Measurements from ENCODE around the gene RNF182.
"Not testable (repeated sequence)": the region's sequence is repeated elsewhere in the genome, so short reads cannot be mapped to it uniquely, and the experiment has no call there.

The RNF182 gene

GRCh38 chr6:13924949-13925881, at the start of gene RNF182:
TSS of gene RNF182 (plus strand) at chr6:13924952. CDS start at chr6:13977120, 52,168 bp downstream.
- peak; percentile 15 for DNase-seq (ENCODE audit: low read depth)

- DNase-seq (ENCODE audit: low read depth): peak; percentile 47
These were observed 47.7 kb upstream of the RNF182 start for GRCh38 chr6:13877051-13877450.

- not testable (repeated sequence) for DNase-seq (ENCODE audit: low read depth)
These were observed 44.6 kb upstream of the RNF182 start for GRCh38 chr6:13880061-13880663.

GRCh38 chr6:13881621-13882165, 43.1 kb upstream of the RNF182 start:
- peak; percentile 20 for DNase-seq (ENCODE audit: low read depth)

GRCh38 chr6:13883966-13884365, 40.8 kb upstream of the RNF182 start:
- DNase-seq (ENCODE audit: low read depth): no peak

- no peak for DNase-seq (ENCODE audit: low read depth)
These were observed 40.4 kb upstream of the RNF182 start for GRCh38 chr6:13884397-13884796.

- DNase-seq (ENCODE audit: low read depth): no peak
These were observed 39.2 kb upstream of the RNF182 start for GRCh38 chr6:13885601-13886000.

- DNase-seq (ENCODE audit: low read depth): no peak
These were observed 37.8 kb upstream of the RNF182 start for GRCh38 chr6:13886949-13887348.

GRCh38 chr6:13892017-13892645, 32.6 kb upstream of the RNF182 start:
- no peak for DNase-seq (ENCODE audit: low read depth)

- DNase-seq (ENCODE audit: low read depth): no peak
These were observed 21.8 kb upstream of the RNF182 start for GRCh38 chr6:13902922-13903321.

- DNase-seq (ENCODE audit: low read depth): no peak
These were observed 21.4 kb upstream of the RNF182 start for GRCh38 chr6:13903364-13903763.

GRCh38 chr6:13907001-13907350, 17.8 kb upstream of the RNF182 start:
- DNase-seq (ENCODE audit: low read depth): no peak

GRCh38 chr6:13907614-13908215, 17.0 kb upstream of the RNF182 start:
- no peak for DNase-seq (ENCODE audit: low read depth)

GRCh38 chr6:13908955-13909381, 15.8 kb upstream of the RNF182 start:
- DNase-seq (ENCODE audit: low read depth): peak; percentile 84

- no peak for DNase-seq (ENCODE audit: low read depth)
These were observed 14.3 kb upstream of the RNF182 start for GRCh38 chr6:13910443-13910842.

- DNase-seq (ENCODE audit: low read depth): no peak
These were observed 13.4 kb upstream of the RNF182 start for GRCh38 chr6:13911337-13911736.

- DNase-seq (ENCODE audit: low read depth): no peak
These were observed 11.3 kb upstream of the RNF182 start for GRCh38 chr6:13913226-13914001.

- DNase-seq (ENCODE audit: low read depth): peak; percentile 43
These were observed 10.4 kb upstream of the RNF182 start for GRCh38 chr6:13914351-13914750.

GRCh38 chr6:13915561-13916229, 9.1 kb upstream of the RNF182 start:
- no peak for DNase-seq (ENCODE audit: low read depth)

GRCh38 chr6:13916230-13916944, 8.4 kb upstream of the RNF182 start:
- peak; percentile 32 for DNase-seq (ENCODE audit: low read depth)
